ENCODE data around the gene LYSMD1. TPM values are rescaled to one million over a fixed set of nuclear protein-coding genes. Genes with fewer than 3 reads are reported as not detected.

The LYSMD1 gene
- polyA plus RNA-seq, 1 of the 3 experiments (the other 2 are of a cell fraction): 4.5 TPM

- TF ChIP-seq CHD2 (IDR thresholded peaks at IDR 0.05; ENCODE audit: low read length, partially characterized antibody) (no peak), ZBTB33 (IDR thresholded peaks at IDR 0.05; ENCODE audit: borderline replicate concordance, low read depth) (no peak), TAF1 (IDR thresholded peaks at IDR 0.05; ENCODE audit: borderline replicate concordance, low read depth, low read length) (peak; percentile 77), FOXJ3 (CRISPR knock-in tag; IDR thresholded peaks at IDR 0.05) (no peak), USF2 (IDR thresholded peaks at IDR 0.05; ENCODE audit: borderline replicate concordance, low read depth, low read length) (peak; percentile 93), EZH2phosphoT487 (IDR thresholded peaks at IDR 0.05; ENCODE audit: borderline replicate concordance, low read depth) (no peak), MAX (IDR thresholded peaks at IDR 0.05; ENCODE audit: low read depth) (peak; percentile 78; the same call in 1 of the 2 replicates), ELF1 (IDR thresholded peaks at IDR 0.05) (no peak; the same call in 1 of the 2 replicates), CTCF (IDR thresholded peaks at IDR 0.05) (no peak), IRF3 (IDR thresholded peaks at IDR 0.05; ENCODE audit: low read depth, low read length) (no peak), FOXM1 (IDR thresholded peaks at IDR 0.05; ENCODE audit: low read depth) (no peak), RXRA (IDR thresholded peaks at IDR 0.05; ENCODE audit: borderline replicate concordance, low read depth) (no peak), GATA2 (CRISPR knock-in tag; IDR thresholded peaks at IDR 0.05) (no peak), RFX5 (IDR thresholded peaks at IDR 0.05; ENCODE audit: low read length) (peak; percentile 74), RAD21 (IDR thresholded peaks at IDR 0.05; ENCODE audit: low read length) (no peak), GABPA (IDR thresholded peaks at IDR 0.05; ENCODE audit: low read depth) (no peak)
Observed at GRCh38 chr1:151198254-151199127, 32.8 kb upstream of the LYSMD1 start, which contains the start of gene PIP5K1A (continued).
